Lower lobe of right lung (tissue), 2 donors: ENCODE data around the gene OTOP2. TPM values are rescaled to one million over a fixed set of nuclear protein-coding genes. Genes with fewer than 3 reads are reported as not detected.
"Not testable (repeated sequence)": the region's sequence is repeated elsewhere in the genome, so short reads cannot be mapped to it uniquely, and the experiment has no call there.

Source experiments
- ATAC-seq, 2 donors: fragments of 200-7000 bp; cut with Tn5 transposase; one replicate each; pipeline ENCODE4 v1.9.1; 2020 to 2022; ENCODE audit warnings: mild to moderate bottlenecking in 2 of 2, moderate library complexity in 2 of 2
- DNase-seq: peaks from one replicate; pipeline ENCODE4 v3.0.0-alpha.2; 2020
- H3K27ac ChIP-seq: fragments of 200-600 bp; one replicate; pipeline ENCODE4 v1.8.0; 2022
- H3K27me3 ChIP-seq: fragments of 200-600 bp; one replicate; pipeline ENCODE4 v1.8.0; 2022; ENCODE audit warnings: low read depth
- H3K36me3 ChIP-seq: fragments of 200-600 bp; one replicate; pipeline ENCODE4 v1.8.0; 2022; ENCODE audit warnings: mild to moderate bottlenecking
- H3K4me1 ChIP-seq: fragments of 200-600 bp; one replicate; pipeline ENCODE4 v1.8.0; 2022
- H3K4me3 ChIP-seq: fragments of 200-600 bp; one replicate; pipeline ENCODE4 v1.8.0; 2022; ENCODE audit warnings: mild to moderate bottlenecking
- H3K9me3 ChIP-seq: fragments of 200-600 bp; one replicate; pipeline ENCODE4 v1.8.0; 2022
- intact Hi-C: fragments of 100-400 bp; cut with DNase I; formaldehyde crosslinking; loops from one replicate; pipeline ENCODE4 v1.11.0; 2022
- total RNA-seq: library from RNA; stranded (reverse); fragmentation: NEBNext Ultra II Directional; extraction: Animal tissue kit (Norgen Biotek cat#: 25700); gene quantifications from one replicate; pipeline ENCODE4 v1.2.1, GENCODE V29; 2021
- TF ChIP-seq, protein P1 (sequence below): fragments of 200-600 bp; IDR thresholded peaks from one replicate; pipeline ENCODE4 v1.8.0; 2022; ENCODE audit warnings: antibody characterized with exemption, mild to moderate bottlenecking
- donor health status: DM: no; HTN: yes; CAD: no; lungs with severe emphysema.

OTOP2 gene
- total RNA-seq, 1 donor from 2014 or later: not detected

DNA sequence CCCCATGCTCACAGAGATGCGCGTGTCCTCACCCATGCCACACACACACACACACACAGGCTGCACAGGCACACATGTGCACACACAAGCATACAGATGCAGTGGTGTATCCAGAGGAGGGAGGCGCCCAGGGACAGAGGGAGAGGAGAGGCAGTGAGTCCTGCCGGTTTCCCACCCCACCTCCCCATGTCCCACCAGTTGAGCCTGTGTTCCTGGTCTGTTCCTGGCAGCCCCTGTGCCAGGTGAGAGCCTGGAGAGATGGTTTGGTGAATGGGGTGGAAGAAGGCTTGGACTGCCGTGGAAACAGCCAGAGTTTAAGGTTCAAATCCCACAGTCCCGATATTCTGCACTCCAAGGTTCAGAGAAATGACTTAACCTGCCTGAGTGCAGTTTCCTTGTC is 20.4 kb upstream of the OTOP2 start:
- DNase-seq: no peak
- H3K4me1 ChIP-seq: no peaks in the 10 kb centered on the region
- no peaks in the 10 kb centered on the region for H3K9me3 ChIP-seq
- intact Hi-C loops: no loop called here
- no peak overlapping the region for H3K27ac ChIP-seq
- no peaks in the 10 kb centered on the region for H3K36me3 ChIP-seq
- TF ChIP-seq, protein P1, sequence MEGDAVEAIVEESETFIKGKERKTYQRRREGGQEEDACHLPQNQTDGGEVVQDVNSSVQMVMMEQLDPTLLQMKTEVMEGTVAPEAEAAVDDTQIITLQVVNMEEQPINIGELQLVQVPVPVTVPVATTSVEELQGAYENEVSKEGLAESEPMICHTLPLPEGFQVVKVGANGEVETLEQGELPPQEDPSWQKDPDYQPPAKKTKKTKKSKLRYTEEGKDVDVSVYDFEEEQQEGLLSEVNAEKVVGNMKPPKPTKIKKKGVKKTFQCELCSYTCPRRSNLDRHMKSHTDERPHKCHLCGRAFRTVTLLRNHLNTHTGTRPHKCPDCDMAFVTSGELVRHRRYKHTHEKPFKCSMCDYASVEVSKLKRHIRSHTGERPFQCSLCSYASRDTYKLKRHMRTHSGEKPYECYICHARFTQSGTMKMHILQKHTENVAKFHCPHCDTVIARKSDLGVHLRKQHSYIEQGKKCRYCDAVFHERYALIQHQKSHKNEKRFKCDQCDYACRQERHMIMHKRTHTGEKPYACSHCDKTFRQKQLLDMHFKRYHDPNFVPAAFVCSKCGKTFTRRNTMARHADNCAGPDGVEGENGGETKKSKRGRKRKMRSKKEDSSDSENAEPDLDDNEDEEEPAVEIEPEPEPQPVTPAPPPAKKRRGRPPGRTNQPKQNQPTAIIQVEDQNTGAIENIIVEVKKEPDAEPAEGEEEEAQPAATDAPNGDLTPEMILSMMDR: no peak
- no peak for ATAC-seq
- H3K27me3 ChIP-seq: peaks cover 3% of the 10 kb centered on the region
- H3K4me3 ChIP-seq: no peak overlapping the region

DNA sequence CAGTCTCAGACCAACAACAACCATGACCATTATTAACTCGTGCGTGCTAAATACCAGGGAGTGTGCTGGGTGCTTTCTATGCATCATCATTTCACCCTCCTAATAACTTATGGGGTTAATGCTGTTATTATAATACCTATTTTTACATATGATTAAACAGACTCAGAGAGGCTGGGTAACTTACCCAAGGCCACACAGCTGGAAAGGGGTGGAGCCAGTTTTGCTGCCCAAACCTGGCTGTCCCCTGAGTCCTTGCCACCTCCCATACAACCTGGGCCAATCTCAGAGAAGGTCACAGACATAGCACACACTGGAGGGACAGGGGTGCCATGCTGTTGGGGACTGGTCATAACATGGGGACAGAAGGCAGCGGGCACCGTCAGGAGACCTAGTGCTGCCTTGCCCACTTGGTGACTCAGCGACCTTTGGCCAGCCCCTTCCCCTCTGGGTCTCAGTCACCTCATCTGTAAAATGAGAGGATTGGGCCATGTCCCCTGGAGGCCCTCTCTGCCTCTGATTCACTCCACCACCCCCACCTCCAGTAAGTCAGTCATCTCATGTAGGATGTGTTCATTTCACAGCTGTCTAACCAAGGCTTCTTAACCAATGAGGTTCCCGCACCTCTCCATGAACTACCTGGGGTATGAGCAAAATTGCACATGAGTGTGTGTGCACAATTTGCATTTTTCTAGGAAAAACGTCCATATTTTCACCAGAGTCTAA is 19.2 kb upstream of the OTOP2 start:
- peaks cover 3% of the 10 kb centered on the region for H3K27me3 ChIP-seq
- no peak overlapping the region for H3K4me3 ChIP-seq
- ATAC-seq (no peak), DNase-seq (no peak)
- H3K4me1 ChIP-seq: no peaks in the 10 kb centered on the region
- no peaks in the 10 kb centered on the region for H3K36me3 ChIP-seq
- no peak overlapping the region for H3K27ac ChIP-seq
- intact Hi-C loops: no loop called here
- TF ChIP-seq, protein P1: no peak
- no peaks in the 10 kb centered on the region for H3K9me3 ChIP-seq

- ATAC-seq, H3K9me3 ChIP-seq, H3K27me3 ChIP-seq, H3K4me1 ChIP-seq, H3K36me3 ChIP-seq, DNase-seq, intact Hi-C loops, H3K27ac ChIP-seq, H3K4me3 ChIP-seq: not testable (repeated sequence)
Observed at GRCh38 chr17:74906214-74906793, 17.8 kb upstream of the OTOP2 start.

DNA sequence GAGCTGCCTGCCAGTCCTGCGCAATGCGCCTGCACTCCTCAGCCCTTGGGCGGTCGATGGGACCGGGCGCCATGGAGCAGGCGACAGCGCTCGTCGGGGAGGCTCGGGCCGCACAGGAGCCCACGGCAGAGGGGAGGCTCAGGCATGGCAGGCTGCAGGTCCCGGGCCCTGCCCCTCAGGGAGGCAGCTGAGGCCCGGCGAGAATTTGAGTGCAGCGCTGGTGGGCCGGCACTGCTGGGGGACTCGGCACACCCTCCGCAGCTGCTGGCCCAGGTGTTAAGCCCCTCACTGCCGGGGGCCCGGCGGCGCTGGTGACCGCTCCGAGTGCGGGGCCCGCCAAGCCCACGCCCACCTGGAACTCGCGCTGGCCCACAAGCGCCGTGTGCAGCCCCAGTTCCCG is 17.1 kb upstream of the OTOP2 start:
- peaks cover 3% of the 10 kb centered on the region for H3K27me3 ChIP-seq
- ATAC-seq (no peak), DNase-seq (no peak)
- TF ChIP-seq, protein P1: no peak
- no peaks in the 10 kb centered on the region for H3K4me1 ChIP-seq
- no peak overlapping the region for H3K4me3 ChIP-seq
- intact Hi-C loops: no loop called here
- H3K36me3 ChIP-seq: no peaks in the 10 kb centered on the region
- no peaks in the 10 kb centered on the region for H3K9me3 ChIP-seq
- H3K27ac ChIP-seq: no peak overlapping the region

GRCh38 chr17:74909097-74909496 is 15.0 kb upstream of the OTOP2 start:
- intact Hi-C loops, H3K27ac ChIP-seq, H3K27me3 ChIP-seq, H3K4me1 ChIP-seq, ATAC-seq, DNase-seq, H3K4me3 ChIP-seq, H3K36me3 ChIP-seq, H3K9me3 ChIP-seq: not testable (repeated sequence)

- ATAC-seq, H3K4me1 ChIP-seq, DNase-seq, intact Hi-C loops, H3K9me3 ChIP-seq, H3K27ac ChIP-seq, H3K4me3 ChIP-seq, H3K36me3 ChIP-seq: not testable (repeated sequence)
- peaks cover 12% of the 10 kb centered on the region for H3K27me3 ChIP-seq
Observed at GRCh38 chr17:74911423-74911822, 12.7 kb upstream of the OTOP2 start.

DNA sequence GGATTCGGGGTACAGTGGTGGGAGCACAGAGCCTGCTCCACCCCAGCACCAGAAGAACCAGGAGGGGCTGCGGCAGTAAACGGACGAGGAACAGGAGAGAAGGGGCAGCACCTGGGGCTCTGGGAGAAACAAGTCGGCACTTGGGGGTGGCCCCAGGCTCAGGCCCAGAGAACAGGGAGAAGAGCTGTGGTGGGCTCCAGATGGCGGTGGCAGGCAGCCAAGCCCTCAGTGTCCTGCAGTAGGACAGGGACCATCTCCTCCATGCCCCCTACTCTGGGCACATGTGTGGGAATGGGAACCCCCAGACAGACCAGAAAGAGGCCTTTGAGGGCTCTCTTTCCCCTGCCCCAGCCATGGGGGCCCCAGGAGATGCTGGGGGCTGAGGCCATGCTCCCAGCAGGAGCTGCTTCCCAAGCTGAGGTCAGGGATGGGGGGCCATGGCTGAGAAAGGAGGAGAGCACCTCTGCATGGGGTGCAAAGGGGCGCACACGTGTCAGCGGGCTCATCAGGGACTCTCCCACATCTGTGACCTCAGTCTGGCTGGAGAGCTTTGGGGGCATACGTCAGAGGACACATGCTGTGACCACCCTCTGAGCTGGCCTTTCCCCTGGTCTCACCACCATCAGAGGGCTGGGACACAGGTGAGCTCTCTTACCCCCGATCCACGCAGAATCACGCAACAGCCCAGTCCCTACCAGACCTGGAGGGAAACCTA is 7.8 kb upstream of the OTOP2 start:
- intact Hi-C loops: no loop called here
- ATAC-seq (no peak), DNase-seq (no peak)
- peaks cover 33% of the 10 kb centered on the region for H3K27me3 ChIP-seq
- no peaks in the 10 kb centered on the region for H3K36me3 ChIP-seq
- H3K27ac ChIP-seq: no peak overlapping the region
- TF ChIP-seq, protein P1: no peak
- no peak overlapping the region for H3K4me3 ChIP-seq
- H3K9me3 ChIP-seq: no peaks in the 10 kb centered on the region
- H3K4me1 ChIP-seq: no peaks in the 10 kb centered on the region
